Fibroblast of skin of right biceps (primary cell): ENCODE results near the gene DIPK1B.
A peak's percentile ranks its signal among the peaks of the same experiment; 100 is the strongest.

Experiments
- DNase-seq: peaks from one replicate; pipeline ENCODE4 v3.0.0-alpha.2; 2013

The DIPK1B gene

GRCh38 chr9:136721339-136722092 is 9.1 kb downstream of the DIPK1B start:
- peak; percentile 62 for DNase-seq

GRCh38 chr9:136722093-136722968 is 10.0 kb downstream of the DIPK1B start:
- no peak for DNase-seq

DNA sequence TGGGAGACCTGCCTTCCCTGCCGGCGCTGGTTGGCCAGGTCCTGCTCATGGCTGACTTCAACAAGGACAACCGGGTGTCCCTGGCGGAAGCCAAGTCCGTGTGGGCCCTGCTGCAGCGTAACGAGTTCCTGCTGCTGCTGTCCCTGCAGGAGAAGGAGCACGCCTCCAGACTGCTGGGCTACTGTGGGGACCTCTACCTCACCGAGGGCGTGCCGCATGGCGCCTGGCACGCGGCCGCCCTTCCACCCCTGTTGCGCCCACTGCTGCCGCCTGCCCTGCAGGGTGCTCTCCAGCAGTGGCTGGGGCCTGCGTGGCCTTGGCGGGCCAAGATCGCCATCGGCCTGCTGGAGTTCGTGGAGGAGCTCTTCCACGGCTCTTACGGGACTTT is 10.6 kb downstream of the DIPK1B start:
- no peak for DNase-seq

DNA sequence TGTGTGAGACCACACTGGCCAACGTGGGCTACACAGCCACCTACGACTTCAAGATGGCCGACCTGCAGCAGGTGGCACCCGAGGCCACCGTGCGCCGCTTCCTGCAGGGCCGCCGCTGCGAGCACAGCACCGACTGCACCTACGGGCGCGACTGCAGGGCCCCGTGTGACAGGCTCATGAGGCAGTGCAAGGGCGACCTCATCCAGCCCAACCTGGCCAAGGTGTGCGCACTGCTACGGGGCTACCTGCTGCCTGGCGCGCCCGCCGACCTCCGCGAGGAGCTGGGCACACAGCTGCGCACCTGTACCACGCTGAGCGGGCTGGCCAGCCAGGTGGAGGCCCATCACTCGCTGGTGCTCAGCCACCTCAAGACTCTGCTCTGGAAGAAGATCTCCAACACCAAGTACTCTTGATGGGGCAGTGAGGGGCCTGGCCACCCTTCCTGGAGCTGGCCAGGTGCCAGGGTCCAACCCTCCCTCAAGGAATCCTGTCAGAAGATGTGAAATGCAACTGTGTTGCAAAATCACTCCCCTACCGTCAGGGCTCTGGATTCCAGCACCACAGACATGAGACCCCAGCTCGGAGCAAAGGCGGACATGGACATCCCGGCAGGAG is 11.1 kb downstream of the DIPK1B start:
- no peak for DNase-seq

- DNase-seq = no peak
Observed at GRCh38 chr9:136723989-136724388, 11.6 kb downstream of the DIPK1B start.

- DNase-seq = no peak
Observed at GRCh38 chr9:136724772-136725171, 12.4 kb downstream of the DIPK1B start.

DNA sequence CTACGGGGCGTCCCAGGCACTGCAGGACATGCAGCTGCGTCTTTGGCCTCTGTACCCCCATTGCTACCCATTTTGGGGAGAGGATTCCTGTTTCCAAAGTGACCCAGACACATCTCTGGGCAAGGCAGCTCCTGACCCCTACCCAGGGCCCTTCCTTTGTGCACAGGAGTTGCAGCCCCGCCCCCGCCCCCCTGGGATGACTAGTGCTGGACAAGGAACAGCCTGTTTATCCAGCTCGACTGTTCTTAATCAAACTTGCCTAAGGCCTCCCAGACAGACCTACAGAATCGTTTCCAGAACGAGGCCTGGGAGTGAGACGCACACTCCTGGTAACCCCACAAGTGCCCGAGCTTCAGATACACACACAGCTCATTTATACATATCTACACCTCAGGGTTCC is 13.2 kb downstream of the DIPK1B start:
- DNase-seq = peak; percentile 43

DNA sequence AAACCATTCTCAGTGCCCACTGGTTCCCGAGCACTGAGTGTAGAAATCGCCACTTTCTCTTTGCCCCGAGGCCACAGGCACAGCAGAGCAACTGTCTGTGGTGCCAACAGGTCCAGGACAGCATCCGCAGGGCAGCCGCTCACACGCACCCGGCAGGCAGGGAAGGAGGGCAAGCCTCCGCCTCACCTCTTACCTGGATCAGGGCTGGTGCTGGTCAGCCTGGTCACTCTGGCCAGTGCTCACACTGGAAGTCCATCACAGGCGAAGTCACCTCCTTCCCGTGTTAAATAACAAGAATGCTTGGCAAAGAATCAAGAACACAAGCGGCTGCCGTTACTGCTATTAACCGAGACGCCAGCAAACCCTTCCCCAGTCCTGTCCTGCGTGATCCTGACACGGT is 13.7 kb downstream of the DIPK1B start:
- no peak for DNase-seq

GRCh38 chr9:136726631-136727191 is 14.3 kb downstream of the DIPK1B start:
- DNase-seq = peak; percentile 45

- peak; percentile 92 for DNase-seq
Observed at GRCh38 chr9:136728080-136728547, 15.7 kb downstream of the DIPK1B start.

GRCh38 chr9:136728548-136729123 is 16.3 kb downstream of the DIPK1B start:
- DNase-seq = peak; percentile 31

- no peak for DNase-seq
Observed at GRCh38 chr9:136729144-136729543, 16.8 kb downstream of the DIPK1B start.

DNA sequence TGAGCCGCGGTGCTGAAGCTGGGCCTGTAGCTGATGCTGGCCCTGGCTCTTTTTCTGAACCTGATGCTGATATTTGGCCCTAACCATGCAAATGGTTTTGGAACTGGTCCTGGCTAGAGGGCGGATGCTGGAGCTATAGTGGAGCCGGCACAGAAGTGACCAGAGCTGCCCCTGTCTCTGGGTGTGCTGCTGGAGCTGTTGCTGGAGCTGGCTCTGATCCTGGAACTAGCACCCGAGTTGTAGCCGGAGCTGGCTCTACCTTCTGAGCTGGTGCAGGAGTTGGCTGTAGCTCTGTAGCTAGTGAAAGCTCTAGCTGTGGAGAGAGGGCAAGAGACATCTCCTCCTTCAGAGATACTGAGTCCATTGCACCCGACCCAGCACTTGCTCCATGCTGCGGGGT is 17.6 kb downstream of the DIPK1B start:
- DNase-seq = no peak

- no peak for DNase-seq
Observed at GRCh38 chr9:136732444-136733178, 20.2 kb downstream of the DIPK1B start.

- no peak for DNase-seq
Observed at GRCh38 chr9:136733611-136734010, 21.2 kb downstream of the DIPK1B start.

DNA sequence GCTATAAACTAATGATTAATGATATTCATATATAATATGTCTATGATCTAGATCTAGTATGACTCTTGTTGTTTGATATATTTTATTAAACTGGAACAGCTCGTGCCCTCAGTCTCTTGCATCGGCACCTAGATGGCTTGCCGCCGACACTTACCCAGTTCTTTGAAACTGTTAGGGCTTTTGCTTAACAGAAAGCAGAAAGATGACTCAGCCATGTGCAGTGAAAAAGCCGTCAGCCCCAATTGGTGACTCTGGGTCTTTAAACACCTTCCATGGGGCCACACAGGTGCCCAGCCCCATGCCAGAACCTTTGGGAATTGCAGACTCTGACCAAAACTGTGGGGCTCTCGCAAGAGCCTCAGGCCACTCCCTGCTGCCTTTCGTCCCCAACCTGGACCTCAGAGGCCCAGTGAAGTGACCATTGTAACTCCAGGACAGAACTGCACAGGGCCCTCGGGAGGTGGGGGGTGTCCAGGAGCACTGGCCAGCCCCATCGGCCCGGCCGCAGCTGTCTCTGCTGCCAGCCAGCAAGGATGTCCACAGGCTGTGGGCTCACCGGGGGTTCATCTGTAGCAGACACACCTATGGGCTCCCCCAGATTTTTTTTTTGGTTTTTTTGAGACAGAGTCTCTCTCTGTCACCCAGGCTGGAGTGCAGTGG is 22.6 kb downstream of the DIPK1B start:
- no peak for DNase-seq

GRCh38 chr9:136735812-136736480 is 23.6 kb downstream of the DIPK1B start:
- DNase-seq = no peak

GRCh38 chr9:136738960-136739359 is 26.6 kb downstream of the DIPK1B start:
- no peak for DNase-seq

DNA sequence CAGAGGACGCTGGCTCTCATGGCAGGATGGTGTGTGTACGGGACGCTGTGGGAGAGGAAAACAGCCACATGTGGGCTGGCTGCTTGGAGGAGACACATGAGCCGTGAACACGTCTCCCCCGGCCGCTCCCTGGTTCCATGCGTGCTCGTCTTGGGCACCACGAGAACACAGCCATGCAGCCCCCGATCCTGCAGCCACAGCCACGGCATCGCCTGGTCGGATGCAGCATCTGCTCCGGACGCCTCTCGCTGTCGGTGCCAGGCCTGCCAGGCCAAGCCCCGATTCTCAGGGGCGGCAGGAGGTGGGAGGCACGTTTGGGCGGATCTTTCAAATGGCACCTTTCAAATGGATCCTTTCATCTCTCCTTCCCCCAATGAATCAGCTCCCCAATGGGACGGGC is 27.1 kb downstream of the DIPK1B start:
- no peak for DNase-seq

DNA sequence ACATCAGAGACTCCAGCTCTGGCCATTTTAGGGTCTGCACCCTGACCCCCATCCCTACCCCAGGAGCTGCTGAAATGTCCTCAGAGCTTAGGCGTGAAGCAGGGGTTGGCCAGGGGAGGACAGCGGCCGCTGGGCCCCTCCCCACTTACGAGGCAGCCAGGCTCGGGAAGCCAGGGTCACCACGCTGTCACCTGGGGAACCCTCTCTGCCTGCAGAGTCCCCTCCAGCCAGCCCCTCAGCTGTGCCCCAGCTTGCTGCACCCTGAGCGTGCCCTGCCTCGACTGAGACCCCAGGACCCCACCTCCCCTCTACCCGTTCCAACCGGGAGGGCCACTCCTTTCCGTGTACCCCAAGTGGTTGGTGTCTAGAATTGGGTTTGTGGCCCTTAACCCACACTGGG is 27.7 kb downstream of the DIPK1B start:
- no peak for DNase-seq

- DNase-seq = no peak
Observed at GRCh38 chr9:136740491-136740890, 28.1 kb downstream of the DIPK1B start.
